HK-2 (cell line): ENCODE results near the gene ADCY4.
A peak's percentile ranks its signal among the peaks of the same experiment; 100 is the strongest.

Source experiments
- DNase-seq: peaks from one replicate; pipeline ENCODE4 v3.0.0-alpha.2; 2018; ENCODE audit not compliant: unreplicated experiment

The ADCY4 gene

GRCh38 chr14:24315807-24316596 lies 18.9 kb downstream of the ADCY4 start:
- DNase-seq: no peak

- DNase-seq: no peak
Observed at GRCh38 chr14:24315243-24315806, 19.5 kb downstream of the ADCY4 start.

GRCh38 chr14:24314377-24315193 lies 20.3 kb downstream of the ADCY4 start:
- DNase-seq: no peak

GRCh38 chr14:24313913-24314312 lies 21.0 kb downstream of the ADCY4 start:
- no peak for DNase-seq

- DNase-seq: no peak
Observed at GRCh38 chr14:24312736-24313507, 21.9 kb downstream of the ADCY4 start.

- no peak for DNase-seq
Observed at GRCh38 chr14:24311837-24312615, 22.8 kb downstream of the ADCY4 start.

GRCh38 chr14:24310646-24311604 lies 23.9 kb downstream of the ADCY4 start, which contains the start of gene LTB4R:
Gene LTB4R, plus strand, starts transcription at chr14:24311502. Its CDS starts 4,150 bp downstream, at chr14:24315652.
- no peak for DNase-seq

- DNase-seq: no peak
Observed at GRCh38 chr14:24310265-24310645, 24.6 kb downstream of the ADCY4 start.

- DNase-seq: no peak
Observed at GRCh38 chr14:24309538-24310264, 25.2 kb downstream of the ADCY4 start, which contains the start of gene LTB4R2. Gene LTB4R2, plus strand, starts transcription at chr14:24310140. Its CDS starts 525 bp downstream, at chr14:24310665.

GRCh38 chr14:24308342-24309124 lies 26.3 kb downstream of the ADCY4 start:
- no peak for DNase-seq

- peak; percentile 62 for DNase-seq
Observed at GRCh38 chr14:24307575-24308341, 27.1 kb downstream of the ADCY4 start, which contains the start of gene CIDEB. Gene CIDEB, minus strand, starts transcription at chr14:24307977. Its CDS starts 119 bp downstream, at chr14:24307858.

- DNase-seq: no peak
Observed at GRCh38 chr14:24307156-24307574, 27.7 kb downstream of the ADCY4 start.

- DNase-seq: no peak
Observed at GRCh38 chr14:24304019-24304387, 30.9 kb downstream of the ADCY4 start.

- no peak for DNase-seq
Observed at GRCh38 chr14:24300326-24300980, 34.4 kb downstream of the ADCY4 start.

- DNase-seq: peak; percentile 88
Observed at GRCh38 chr14:24299255-24300191, 35.3 kb downstream of the ADCY4 start, which contains the start of the genes DHRS1 and NOP9. Gene DHRS1, minus strand, starts transcription at chr14:24299780. Its CDS starts 674 bp downstream, at chr14:24299106. Gene NOP9, plus strand, starts transcription at chr14:24299850. Its CDS starts 105 bp downstream, at chr14:24299955.
